ENCODE results near the gene EHD3. TPM values are rescaled to one million over a fixed set of nuclear protein-coding genes. Genes with fewer than 3 reads are reported as not detected.

EHD3 gene
- total RNA-seq, 2 donors from 2014 or later: 35.8 to 61.6 TPM

DNA sequence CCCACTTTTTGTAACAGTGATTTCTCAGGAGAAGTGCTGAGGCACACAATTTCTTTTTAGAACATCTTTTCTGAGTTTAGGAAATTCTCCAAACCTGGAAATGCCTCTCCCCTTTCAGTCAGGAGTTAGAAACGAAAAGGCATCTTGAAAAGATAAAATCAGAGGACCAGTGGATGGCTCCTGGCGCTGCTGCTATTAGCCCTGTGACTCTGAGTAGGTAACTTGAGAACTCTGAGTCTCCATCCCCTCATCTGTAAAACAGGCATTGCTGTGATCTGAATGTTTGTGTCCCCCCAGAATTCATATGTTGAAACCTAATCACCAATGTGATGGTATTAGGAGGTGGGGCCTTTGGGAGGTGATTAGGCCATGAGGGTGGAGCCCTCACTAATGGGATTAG lies 50.2 kb downstream of the EHD3 start:
- TF ChIP-seq, protein P1, sequence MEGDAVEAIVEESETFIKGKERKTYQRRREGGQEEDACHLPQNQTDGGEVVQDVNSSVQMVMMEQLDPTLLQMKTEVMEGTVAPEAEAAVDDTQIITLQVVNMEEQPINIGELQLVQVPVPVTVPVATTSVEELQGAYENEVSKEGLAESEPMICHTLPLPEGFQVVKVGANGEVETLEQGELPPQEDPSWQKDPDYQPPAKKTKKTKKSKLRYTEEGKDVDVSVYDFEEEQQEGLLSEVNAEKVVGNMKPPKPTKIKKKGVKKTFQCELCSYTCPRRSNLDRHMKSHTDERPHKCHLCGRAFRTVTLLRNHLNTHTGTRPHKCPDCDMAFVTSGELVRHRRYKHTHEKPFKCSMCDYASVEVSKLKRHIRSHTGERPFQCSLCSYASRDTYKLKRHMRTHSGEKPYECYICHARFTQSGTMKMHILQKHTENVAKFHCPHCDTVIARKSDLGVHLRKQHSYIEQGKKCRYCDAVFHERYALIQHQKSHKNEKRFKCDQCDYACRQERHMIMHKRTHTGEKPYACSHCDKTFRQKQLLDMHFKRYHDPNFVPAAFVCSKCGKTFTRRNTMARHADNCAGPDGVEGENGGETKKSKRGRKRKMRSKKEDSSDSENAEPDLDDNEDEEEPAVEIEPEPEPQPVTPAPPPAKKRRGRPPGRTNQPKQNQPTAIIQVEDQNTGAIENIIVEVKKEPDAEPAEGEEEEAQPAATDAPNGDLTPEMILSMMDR (IDR thresholded peaks at IDR 0.05): no peak
- peaks cover 10 to 23% of the 10 kb centered on the region in 2 donors for H3K4me1 ChIP-seq (ENCODE audit: control insufficient read depth in 1 of 2, low read depth in 2 of 2)
- ATAC-seq (ENCODE audit: insufficient number of reproducible peaks, low FRiP score, low read depth) (no peak), DNase-seq (ENCODE audit: low spot score) (no peak)
- H3K4me3 ChIP-seq: no peak overlapping the region
- H3K27ac ChIP-seq: no peak overlapping the region
- H3K9me3 ChIP-seq: no peaks in the 10 kb centered on the region
- H3K36me3 ChIP-seq: no peaks in the 10 kb centered on the region
- H3K27me3 ChIP-seq (replicated peaks; ENCODE audit: insufficient read depth): no peaks in the 10 kb centered on the region

DNA sequence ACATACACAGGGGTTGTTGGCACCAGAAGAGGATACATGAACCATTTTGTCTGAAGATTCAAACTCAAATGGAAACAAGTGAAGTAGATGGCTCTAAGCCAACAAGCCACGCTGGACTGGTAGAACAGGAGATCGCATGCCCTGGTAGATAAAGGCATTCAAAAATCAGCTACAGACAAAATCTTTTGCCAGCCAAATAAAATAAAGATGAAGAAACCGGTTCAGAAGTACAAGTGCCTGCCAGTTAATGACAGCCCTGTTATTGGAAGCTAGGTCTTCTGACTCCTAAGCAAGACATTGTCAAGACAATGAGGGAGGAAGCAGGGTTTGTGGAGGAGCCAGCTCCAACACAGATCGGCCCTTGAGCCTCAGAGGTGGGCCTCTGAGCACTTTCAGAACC lies 52.3 kb downstream of the EHD3 start:
- no peaks in the 10 kb centered on the region for H3K36me3 ChIP-seq
- peaks cover 10 to 28% of the 10 kb centered on the region in 2 donors for H3K4me1 ChIP-seq (ENCODE audit: control insufficient read depth in 1 of 2, low read depth in 2 of 2)
- H3K9me3 ChIP-seq: no peaks in the 10 kb centered on the region
- H3K4me3 ChIP-seq: no peak overlapping the region
- H3K27me3 ChIP-seq (replicated peaks; ENCODE audit: insufficient read depth): no peaks in the 10 kb centered on the region
- TF ChIP-seq, protein P1 (IDR thresholded peaks at IDR 0.05): no peak
- DNase-seq (ENCODE audit: low spot score): no peak
- no peak overlapping the region for H3K27ac ChIP-seq
- ATAC-seq (ENCODE audit: insufficient number of reproducible peaks, low FRiP score, low read depth): no peak

DNA sequence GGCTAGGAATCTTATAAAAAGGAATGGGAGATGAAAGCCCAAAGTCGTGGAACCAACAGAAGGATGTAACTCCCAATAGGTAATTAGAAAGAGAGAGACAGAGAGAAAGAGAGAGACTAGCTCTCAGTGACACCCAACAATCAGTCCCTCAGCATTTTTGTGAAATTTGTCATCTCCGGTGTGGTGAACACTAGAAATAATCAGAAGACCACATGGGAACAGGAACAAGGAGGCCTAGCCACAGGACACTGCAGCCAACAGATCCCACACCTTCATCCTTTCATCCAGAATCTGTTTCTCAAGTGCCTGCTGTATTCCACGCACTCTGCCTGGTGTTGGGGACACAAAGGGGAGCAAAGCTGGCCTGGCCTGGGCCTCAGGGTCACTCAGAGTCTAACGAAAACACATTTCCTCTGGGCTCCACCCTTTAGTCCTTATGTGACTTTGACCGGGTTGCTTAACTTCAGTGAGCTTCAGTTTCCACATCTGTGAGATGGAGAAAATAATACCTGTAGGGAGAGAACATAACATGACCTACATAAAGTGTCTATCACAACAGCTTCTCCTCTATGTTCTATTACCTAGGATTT lies 53.1 kb downstream of the EHD3 start:
- Histone ChIP-seq H3K4me1 (ENCODE audit: control insufficient read depth in 1 of 2, low read depth in 2 of 2) (peaks cover 10 to 31% of the 10 kb centered on the region in 2 donors), H3K27me3 (replicated peaks; ENCODE audit: insufficient read depth) (no peaks in the 10 kb centered on the region), H3K36me3 (no peaks in the 10 kb centered on the region), H3K27ac (no peak overlapping the region), H3K9me3 (no peaks in the 10 kb centered on the region), H3K4me3 (no peak overlapping the region)
- ATAC-seq (ENCODE audit: insufficient number of reproducible peaks, low FRiP score, low read depth) (no peak), DNase-seq (ENCODE audit: low spot score) (no peak)
- TF ChIP-seq, protein P1 (IDR thresholded peaks at IDR 0.05): no peak

DNA sequence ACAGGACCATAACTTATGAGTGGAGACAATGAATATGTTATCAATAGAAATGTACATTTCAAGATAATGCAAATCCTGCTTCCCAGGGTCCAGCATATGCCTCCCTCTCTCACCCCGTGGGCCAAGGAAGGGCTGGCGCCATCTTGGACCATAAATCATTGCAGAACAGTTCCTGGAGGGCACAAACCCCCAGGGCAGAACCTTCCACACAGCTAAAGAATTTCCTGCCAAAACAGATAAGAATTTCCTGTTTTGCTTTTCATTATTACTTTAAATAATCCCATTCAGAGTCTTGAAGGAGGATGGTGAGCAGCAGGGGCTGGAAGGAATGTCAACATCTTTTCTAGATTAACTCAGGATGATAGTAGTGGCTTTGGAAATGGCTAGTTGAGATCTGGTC lies 53.7 kb downstream of the EHD3 start:
- no peak overlapping the region for H3K4me3 ChIP-seq
- H3K27me3 ChIP-seq (replicated peaks; ENCODE audit: insufficient read depth): no peaks in the 10 kb centered on the region
- no peaks in the 10 kb centered on the region for H3K9me3 ChIP-seq
- ATAC-seq (ENCODE audit: insufficient number of reproducible peaks, low FRiP score, low read depth): no peak
- H3K27ac ChIP-seq: no peak overlapping the region
- DNase-seq (ENCODE audit: low spot score): no peak
- TF ChIP-seq, protein P1 (IDR thresholded peaks at IDR 0.05): no peak
- H3K4me1 ChIP-seq (ENCODE audit: control insufficient read depth in 1 of 2, low read depth in 2 of 2): peaks cover 10 to 31% of the 10 kb centered on the region in 2 donors
- H3K36me3 ChIP-seq: no peaks in the 10 kb centered on the region

DNA sequence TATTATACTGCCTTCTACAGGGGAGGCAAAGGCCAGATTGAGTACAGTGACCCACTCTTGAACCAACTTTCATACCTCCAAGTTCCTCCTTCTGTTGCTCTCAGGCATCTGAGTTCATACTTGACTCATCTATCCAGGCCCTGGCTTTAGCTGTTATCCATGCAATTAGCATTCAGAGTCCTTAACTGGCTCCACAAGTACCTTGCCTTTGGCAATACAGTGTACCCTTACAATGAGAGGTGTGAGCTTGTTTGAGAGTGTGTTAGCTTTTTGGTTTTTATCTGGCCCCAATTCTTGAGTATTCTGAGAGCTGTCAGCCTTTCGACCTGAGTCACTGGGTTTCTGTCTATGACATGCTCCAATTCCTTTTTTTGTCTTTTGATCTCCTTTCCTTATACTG lies 60.2 kb downstream of the EHD3 start:
- TF ChIP-seq, protein P1 (IDR thresholded peaks at IDR 0.05): no peak
- Histone ChIP-seq H3K4me1 (ENCODE audit: control insufficient read depth in 1 of 2, low read depth in 2 of 2) (peaks cover 30 to 62% of the 10 kb centered on the region in 2 donors), H3K4me3 (no peak overlapping the region), H3K36me3 (no peaks in the 10 kb centered on the region), H3K27ac (peak overlapping the region; percentile 86 to 89), H3K9me3 (no peaks in the 10 kb centered on the region), H3K27me3 (replicated peaks; ENCODE audit: insufficient read depth) (no peaks in the 10 kb centered on the region)
- no peak for ATAC-seq (ENCODE audit: insufficient number of reproducible peaks, low FRiP score, low read depth)
- no peak for DNase-seq (ENCODE audit: low spot score)
